ENCODE results near the gene MTG1. TPM values are rescaled to one million over a fixed set of nuclear protein-coding genes. Genes with fewer than 3 reads are reported as not detected.

Gene MTG1
- total and polyA plus RNA-seq, 2 experiments from 2014 or later, result 45.7 to 68.6 TPM

DNA sequence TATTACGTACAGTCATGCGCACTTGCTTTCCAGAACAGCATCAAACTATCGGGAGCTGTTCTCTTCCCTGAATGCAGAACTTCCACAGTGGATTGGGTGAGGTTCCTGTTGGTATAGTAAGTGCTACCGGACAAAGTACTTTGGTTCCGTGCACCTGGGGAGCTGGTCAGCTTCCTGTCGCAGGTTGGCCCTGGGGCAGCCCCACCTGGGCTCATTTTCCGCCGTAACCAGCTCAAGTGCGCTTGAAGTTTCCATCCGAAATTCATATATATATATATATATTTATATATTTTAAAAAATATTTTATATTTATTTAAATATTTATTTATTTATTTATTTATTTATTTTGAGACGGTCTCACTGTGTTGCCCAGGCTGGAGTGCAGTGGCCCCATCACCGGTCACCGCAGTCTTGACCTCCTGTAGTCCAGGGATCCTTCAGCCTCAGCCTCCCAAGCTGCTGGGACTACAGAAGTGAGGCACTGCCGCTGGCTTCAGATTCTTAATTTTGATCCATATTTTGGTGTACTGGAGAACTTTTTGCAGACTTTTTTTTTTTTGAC is 66.3 kb downstream of the MTG1 start:
- Histone ChIP-seq H3F3A (replicated peaks; ENCODE audit: low read depth) (no peaks in the 10 kb centered on the region), H3K27me3 (ENCODE audit: insufficient read depth) (peaks cover 18% of the 10 kb centered on the region), H3K9me2 (ENCODE audit: insufficient read depth) (no peaks in the 10 kb centered on the region), H4K20me1 (replicated peaks; ENCODE audit: insufficient read depth) (no peaks in the 10 kb centered on the region), H3K27ac (ENCODE audit: low read depth) (no peak overlapping the region), H3K36me3 (ENCODE audit: insufficient read depth) (no peaks in the 10 kb centered on the region), H2AFZ (no peak overlapping the region), H3K79me2 (replicated peaks; ENCODE audit: insufficient read depth) (no peaks in the 10 kb centered on the region), H3K4me1 (ENCODE audit: insufficient read depth) (no peaks in the 10 kb centered on the region), H3K4me3 (no peak overlapping the region), H3K4me2 (no peak overlapping the region)
- Mint-ChIP-seq H3K27me3 (ENCODE audit: insufficient read depth, low read depth, poor library complexity) (peaks cover 32% of the 10 kb centered on the region), H3K4me3 (no peak overlapping the region), H3K4me1 (no peaks in the 10 kb centered on the region), H3K9me3 (peaks cover 49% of the 10 kb centered on the region), H3K27ac (no peak overlapping the region), H3K36me3 (ENCODE audit: low read depth) (peaks cover 9% of the 10 kb centered on the region; the same call in 1 of the 3 replicates)
- no peak for TF ChIP-seq EZH2 (IDR thresholded peaks at IDR 0.05; ENCODE audit: low read depth, unreplicated experiment)
- TF ChIP-seq, protein P1, sequence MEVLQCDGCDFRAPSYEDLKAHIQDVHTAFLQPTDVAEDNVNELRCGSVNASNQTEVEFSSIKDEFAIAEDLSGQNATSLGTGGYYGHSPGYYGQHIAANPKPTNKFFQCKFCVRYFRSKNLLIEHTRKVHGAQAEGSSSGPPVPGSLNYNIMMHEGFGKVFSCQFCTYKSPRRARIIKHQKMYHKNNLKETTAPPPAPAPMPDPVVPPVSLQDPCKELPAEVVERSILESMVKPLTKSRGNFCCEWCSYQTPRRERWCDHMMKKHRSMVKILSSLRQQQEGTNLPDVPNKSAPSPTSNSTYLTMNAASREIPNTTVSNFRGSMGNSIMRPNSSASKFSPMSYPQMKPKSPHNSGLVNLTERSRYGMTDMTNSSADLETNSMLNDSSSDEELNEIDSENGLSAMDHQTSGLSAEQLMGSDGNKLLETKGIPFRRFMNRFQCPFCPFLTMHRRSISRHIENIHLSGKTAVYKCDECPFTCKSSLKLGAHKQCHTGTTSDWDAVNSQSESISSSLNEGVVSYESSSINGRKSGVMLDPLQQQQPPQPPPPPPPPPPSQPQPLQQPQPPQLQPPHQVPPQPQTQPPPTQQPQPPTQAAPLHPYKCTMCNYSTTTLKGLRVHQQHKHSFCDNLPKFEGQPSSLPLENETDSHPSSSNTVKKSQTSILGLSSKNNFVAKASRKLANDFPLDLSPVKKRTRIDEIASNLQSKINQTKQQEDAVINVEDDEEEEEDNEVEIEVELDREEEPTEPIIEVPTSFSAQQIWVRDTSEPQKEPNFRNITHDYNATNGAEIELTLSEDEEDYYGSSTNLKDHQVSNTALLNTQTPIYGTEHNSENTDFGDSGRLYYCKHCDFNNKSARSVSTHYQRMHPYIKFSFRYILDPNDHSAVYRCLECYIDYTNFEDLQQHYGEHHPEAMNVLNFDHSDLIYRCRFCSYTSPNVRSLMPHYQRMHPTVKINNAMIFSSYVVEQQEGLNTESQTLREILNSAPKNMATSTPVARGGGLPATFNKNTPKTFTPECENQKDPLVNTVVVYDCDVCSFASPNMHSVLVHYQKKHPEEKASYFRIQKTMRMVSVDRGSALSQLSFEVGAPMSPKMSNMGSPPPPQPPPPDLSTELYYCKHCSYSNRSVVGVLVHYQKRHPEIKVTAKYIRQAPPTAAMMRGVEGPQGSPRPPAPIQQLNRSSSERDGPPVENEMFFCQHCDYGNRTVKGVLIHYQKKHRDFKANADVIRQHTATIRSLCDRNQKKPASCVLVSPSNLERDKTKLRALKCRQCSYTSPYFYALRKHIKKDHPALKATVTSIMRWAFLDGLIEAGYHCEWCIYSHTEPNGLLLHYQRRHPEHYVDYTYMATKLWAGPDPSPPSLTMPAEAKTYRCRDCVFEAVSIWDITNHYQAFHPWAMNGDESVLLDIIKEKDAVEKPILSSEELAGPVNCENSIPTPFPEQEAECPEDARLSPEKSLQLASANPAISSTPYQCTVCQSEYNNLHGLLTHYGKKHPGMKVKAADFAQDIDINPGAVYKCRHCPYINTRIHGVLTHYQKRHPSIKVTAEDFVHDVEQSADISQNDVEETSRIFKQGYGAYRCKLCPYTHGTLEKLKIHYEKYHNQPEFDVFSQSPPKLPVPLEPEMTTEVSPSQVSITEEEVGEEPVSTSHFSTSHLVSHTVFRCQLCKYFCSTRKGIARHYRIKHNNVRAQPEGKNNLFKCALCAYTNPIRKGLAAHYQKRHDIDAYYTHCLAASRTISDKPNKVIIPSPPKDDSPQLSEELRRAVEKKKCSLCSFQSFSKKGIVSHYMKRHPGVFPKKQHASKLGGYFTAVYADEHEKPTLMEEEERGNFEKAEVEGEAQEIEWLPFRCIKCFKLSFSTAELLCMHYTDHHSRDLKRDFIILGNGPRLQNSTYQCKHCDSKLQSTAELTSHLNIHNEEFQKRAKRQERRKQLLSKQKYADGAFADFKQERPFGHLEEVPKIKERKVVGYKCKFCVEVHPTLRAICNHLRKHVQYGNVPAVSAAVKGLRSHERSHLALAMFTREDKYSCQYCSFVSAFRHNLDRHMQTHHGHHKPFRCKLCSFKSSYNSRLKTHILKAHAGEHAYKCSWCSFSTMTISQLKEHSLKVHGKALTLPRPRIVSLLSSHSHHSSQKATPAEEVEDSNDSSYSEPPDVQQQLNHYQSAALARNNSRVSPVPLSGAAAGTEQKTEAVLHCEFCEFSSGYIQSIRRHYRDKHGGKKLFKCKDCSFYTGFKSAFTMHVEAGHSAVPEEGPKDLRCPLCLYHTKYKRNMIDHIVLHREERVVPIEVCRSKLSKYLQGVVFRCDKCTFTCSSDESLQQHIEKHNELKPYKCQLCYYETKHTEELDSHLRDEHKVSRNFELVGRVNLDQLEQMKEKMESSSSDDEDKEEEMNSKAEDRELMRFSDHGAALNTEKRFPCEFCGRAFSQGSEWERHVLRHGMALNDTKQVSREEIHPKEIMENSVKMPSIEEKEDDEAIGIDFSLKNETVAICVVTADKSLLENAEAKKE (CRISPR knock-in tag; IDR thresholded peaks at IDR 0.05), result no peak
- no peak for TF ChIP-seq POLR2AphosphoS5 (IDR thresholded peaks at IDR 0.05; ENCODE audit: low read depth)
- TF ChIP-seq STAT1 (IDR thresholded peaks at IDR 0.05; ENCODE audit: unreplicated experiment), result no peak
- TF ChIP-seq, protein P2, sequence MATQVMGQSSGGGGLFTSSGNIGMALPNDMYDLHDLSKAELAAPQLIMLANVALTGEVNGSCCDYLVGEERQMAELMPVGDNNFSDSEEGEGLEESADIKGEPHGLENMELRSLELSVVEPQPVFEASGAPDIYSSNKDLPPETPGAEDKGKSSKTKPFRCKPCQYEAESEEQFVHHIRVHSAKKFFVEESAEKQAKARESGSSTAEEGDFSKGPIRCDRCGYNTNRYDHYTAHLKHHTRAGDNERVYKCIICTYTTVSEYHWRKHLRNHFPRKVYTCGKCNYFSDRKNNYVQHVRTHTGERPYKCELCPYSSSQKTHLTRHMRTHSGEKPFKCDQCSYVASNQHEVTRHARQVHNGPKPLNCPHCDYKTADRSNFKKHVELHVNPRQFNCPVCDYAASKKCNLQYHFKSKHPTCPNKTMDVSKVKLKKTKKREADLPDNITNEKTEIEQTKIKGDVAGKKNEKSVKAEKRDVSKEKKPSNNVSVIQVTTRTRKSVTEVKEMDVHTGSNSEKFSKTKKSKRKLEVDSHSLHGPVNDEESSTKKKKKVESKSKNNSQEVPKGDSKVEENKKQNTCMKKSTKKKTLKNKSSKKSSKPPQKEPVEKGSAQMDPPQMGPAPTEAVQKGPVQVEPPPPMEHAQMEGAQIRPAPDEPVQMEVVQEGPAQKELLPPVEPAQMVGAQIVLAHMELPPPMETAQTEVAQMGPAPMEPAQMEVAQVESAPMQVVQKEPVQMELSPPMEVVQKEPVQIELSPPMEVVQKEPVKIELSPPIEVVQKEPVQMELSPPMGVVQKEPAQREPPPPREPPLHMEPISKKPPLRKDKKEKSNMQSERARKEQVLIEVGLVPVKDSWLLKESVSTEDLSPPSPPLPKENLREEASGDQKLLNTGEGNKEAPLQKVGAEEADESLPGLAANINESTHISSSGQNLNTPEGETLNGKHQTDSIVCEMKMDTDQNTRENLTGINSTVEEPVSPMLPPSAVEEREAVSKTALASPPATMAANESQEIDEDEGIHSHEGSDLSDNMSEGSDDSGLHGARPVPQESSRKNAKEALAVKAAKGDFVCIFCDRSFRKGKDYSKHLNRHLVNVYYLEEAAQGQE (IDR thresholded peaks at IDR 0.05; ENCODE audit: unreplicated experiment), result no peak
- no peak for TF ChIP-seq EZH2phosphoT487 (IDR thresholded peaks at IDR 0.05; ENCODE audit: unreplicated experiment)
- TF ChIP-seq, protein P3, sequence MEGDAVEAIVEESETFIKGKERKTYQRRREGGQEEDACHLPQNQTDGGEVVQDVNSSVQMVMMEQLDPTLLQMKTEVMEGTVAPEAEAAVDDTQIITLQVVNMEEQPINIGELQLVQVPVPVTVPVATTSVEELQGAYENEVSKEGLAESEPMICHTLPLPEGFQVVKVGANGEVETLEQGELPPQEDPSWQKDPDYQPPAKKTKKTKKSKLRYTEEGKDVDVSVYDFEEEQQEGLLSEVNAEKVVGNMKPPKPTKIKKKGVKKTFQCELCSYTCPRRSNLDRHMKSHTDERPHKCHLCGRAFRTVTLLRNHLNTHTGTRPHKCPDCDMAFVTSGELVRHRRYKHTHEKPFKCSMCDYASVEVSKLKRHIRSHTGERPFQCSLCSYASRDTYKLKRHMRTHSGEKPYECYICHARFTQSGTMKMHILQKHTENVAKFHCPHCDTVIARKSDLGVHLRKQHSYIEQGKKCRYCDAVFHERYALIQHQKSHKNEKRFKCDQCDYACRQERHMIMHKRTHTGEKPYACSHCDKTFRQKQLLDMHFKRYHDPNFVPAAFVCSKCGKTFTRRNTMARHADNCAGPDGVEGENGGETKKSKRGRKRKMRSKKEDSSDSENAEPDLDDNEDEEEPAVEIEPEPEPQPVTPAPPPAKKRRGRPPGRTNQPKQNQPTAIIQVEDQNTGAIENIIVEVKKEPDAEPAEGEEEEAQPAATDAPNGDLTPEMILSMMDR (conservative IDR thresholded peaks at IDR 0.05; ENCODE audit: low read depth in 2 of 2), result no peak
- TF ChIP-seq, protein P4, sequence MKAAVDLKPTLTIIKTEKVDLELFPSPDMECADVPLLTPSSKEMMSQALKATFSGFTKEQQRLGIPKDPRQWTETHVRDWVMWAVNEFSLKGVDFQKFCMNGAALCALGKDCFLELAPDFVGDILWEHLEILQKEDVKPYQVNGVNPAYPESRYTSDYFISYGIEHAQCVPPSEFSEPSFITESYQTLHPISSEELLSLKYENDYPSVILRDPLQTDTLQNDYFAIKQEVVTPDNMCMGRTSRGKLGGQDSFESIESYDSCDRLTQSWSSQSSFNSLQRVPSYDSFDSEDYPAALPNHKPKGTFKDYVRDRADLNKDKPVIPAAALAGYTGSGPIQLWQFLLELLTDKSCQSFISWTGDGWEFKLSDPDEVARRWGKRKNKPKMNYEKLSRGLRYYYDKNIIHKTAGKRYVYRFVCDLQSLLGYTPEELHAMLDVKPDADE (IDR thresholded peaks at IDR 0.05), result no peak
- TF ChIP-seq CREB1 (CRISPR knock-in tag; IDR thresholded peaks at IDR 0.05; ENCODE audit: low read depth), result no peak
- no peak for TF ChIP-seq ZNF114 (CRISPR knock-in tag; IDR thresholded peaks at IDR 0.05)
- no peak for TF ChIP-seq ZNF331 (CRISPR knock-in tag; IDR thresholded peaks at IDR 0.05; ENCODE audit: low read depth)
- TF ChIP-seq NANOG (IDR thresholded peaks at IDR 0.05; ENCODE audit: borderline replicate concordance), result no peak
- no peak for TF ChIP-seq JUNB (IDR thresholded peaks at IDR 0.05; ENCODE audit: unreplicated experiment)
- DNase-seq (ENCODE audit: low spot score), result no peak
- ATAC-seq, result no peak
